HG02763 (cell line): ENCODE data around the gene IGSF9B.

ENCODE experiments used
- ATAC-seq: cut with Tn5 transposase; IDR thresholded peaks from one replicate; pipeline ENCODE4 v1.9.1; 2021; ENCODE audit warnings: mild to moderate bottlenecking, moderate library complexity; ENCODE audit not compliant: unreplicated experiment

Gene IGSF9B

GRCh38 chr11:133886029-133886428, 70.7 kb downstream of the IGSF9B start:
- ATAC-seq = no peak

GRCh38 chr11:133872160-133872559, 84.6 kb downstream of the IGSF9B start:
- ATAC-seq = no peak

DNA sequence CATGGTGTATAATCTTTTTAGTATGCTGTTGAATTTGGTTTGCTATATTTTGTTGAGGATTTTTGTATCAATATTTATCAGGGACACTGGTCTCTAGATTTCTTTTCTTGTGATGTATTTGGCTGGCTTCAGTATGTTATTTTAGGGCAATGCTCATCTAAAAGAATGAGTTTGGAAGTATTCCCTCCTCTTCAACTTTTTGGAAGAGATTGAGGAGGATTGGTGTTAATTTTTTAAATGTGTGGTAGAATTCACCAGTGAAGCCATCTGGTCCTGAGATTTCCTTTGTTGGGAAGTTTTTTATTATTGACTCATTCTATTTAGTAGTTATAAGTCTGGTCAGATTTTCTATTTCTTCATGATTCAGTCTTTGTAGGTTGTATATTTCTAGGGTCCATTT, 89.3 kb downstream of the IGSF9B start:
- ATAC-seq = no peak

GRCh38 chr11:133865466-133865865, 91.3 kb downstream of the IGSF9B start:
- no peak for ATAC-seq

- no peak for ATAC-seq
Measured at GRCh38 chr11:133864756-133865155, 92.0 kb downstream of the IGSF9B start.

GRCh38 chr11:133860151-133860550, 96.6 kb downstream of the IGSF9B start:
- ATAC-seq = no peak
